ENCODE results near the gene MEGF10. TPM values are rescaled to one million over a fixed set of nuclear protein-coding genes. Genes with fewer than 3 reads are reported as not detected.

The MEGF10 gene
- total and polyA plus RNA-seq, 10 donors, result 0.02 to 2.2 (median 0.22) TPM

DNA sequence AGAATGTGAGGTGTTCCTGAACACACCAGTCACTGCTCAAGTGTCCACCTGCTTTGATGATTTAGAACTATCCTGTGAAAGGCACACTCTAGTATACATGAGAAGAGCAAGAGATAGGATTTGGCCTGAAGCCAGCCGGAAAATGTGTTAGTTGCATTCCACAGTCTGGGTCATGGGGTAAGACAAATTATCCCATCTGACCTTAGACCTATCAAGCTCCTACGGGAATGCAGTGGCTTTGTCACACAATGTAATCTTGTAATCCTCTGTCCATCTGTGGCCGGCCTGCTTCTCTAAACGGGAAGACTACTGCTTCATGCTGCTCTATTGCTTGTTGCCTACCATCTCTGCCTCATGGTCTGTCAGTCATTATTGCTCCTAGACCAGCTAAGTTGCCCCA, 134.4 kb downstream of the MEGF10 start:
- DNase-seq, result no peak
- Histone ChIP-seq H3K4me1 (no peaks in the 10 kb centered on the region), H3K36me3 (no peaks in the 10 kb centered on the region), H3K4me3 (no peak overlapping the region), H3K9me3 (no peaks in the 10 kb centered on the region), H3K27me3 (replicated peaks in 1 of 7) (no peaks in the 10 kb centered on the region), H3K27ac (no peak overlapping the region)
- 53 to 90% (median 65%) methylated on average over 4 of the region's 4 CpGs for WGBS, 5 donors
- TF ChIP-seq, protein P1, sequence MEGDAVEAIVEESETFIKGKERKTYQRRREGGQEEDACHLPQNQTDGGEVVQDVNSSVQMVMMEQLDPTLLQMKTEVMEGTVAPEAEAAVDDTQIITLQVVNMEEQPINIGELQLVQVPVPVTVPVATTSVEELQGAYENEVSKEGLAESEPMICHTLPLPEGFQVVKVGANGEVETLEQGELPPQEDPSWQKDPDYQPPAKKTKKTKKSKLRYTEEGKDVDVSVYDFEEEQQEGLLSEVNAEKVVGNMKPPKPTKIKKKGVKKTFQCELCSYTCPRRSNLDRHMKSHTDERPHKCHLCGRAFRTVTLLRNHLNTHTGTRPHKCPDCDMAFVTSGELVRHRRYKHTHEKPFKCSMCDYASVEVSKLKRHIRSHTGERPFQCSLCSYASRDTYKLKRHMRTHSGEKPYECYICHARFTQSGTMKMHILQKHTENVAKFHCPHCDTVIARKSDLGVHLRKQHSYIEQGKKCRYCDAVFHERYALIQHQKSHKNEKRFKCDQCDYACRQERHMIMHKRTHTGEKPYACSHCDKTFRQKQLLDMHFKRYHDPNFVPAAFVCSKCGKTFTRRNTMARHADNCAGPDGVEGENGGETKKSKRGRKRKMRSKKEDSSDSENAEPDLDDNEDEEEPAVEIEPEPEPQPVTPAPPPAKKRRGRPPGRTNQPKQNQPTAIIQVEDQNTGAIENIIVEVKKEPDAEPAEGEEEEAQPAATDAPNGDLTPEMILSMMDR (IDR thresholded peaks at IDR 0.05 in 8 of 11, conservative IDR thresholded peaks at IDR 0.05 in 3 of 11), result no peak
- TF ChIP-seq POLR2A (IDR thresholded peaks at IDR 0.05) (no peak), POLR2AphosphoS5 (IDR thresholded peaks at IDR 0.05) (no peak)
- intact Hi-C loops (cut with DNase I; ENCODE audit: low total_unique reads), result no loop called here

DNA sequence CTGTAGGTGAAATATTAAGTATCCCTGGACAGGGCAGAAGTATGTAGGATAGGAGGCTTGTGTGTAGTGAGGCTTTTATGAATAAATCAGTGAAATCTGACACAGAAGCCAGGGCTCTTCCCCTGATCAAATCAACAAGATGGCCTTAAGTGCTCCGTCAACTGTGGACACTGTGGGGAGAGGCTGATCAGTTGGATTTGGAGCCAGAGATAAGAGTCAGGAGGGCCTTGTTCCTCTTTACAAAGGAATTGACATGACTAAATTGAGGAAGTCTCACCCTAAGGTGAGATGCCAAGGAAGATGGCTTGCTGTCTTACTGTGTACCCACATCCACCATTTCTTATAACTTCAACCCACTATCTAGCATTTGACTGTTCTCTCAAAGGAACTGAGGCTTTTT, 135.3 kb downstream of the MEGF10 start:
- Histone ChIP-seq H3K9me3 (no peaks in the 10 kb centered on the region), H3K27me3 (replicated peaks in 1 of 7) (no peaks in the 10 kb centered on the region), H3K4me1 (no peaks in the 10 kb centered on the region), H3K27ac (no peak overlapping the region), H3K4me3 (no peak overlapping the region), H3K36me3 (no peaks in the 10 kb centered on the region)
- DNase-seq, result no peak
- intact Hi-C loops (cut with DNase I; ENCODE audit: low total_unique reads), result no loop called here
- TF ChIP-seq, protein P1 (IDR thresholded peaks at IDR 0.05 in 8 of 11, conservative IDR thresholded peaks at IDR 0.05 in 3 of 11), result no peak
- TF ChIP-seq POLR2A (IDR thresholded peaks at IDR 0.05), result no peak
- 41 to 81% (median 68%) methylated on average over 1 of the region's 1 CpG for WGBS, 5 donors

GRCh38 chr5:127426661-127427060, 136.1 kb downstream of the MEGF10 start:
- DNase-seq, result no peak
- no peak overlapping the region for H3K4me3 ChIP-seq
- H3K4me1 ChIP-seq, result no peaks in the 10 kb centered on the region
- TF ChIP-seq POLR2AphosphoS5 (IDR thresholded peaks at IDR 0.05) (no peak), POLR2A (IDR thresholded peaks at IDR 0.05) (no peak)
- TF ChIP-seq, protein P1 (IDR thresholded peaks at IDR 0.05 in 8 of 11, conservative IDR thresholded peaks at IDR 0.05 in 3 of 11), result no peak
- H3K27ac ChIP-seq, result no peak overlapping the region
- 85 to 96% (median 91%) methylated on average over 2 of the region's 2 CpGs for WGBS, 5 donors
- intact Hi-C loops (cut with DNase I; ENCODE audit: low total_unique reads), result no loop called here
- H3K36me3 ChIP-seq, result no peaks in the 10 kb centered on the region
- H3K27me3 ChIP-seq (replicated peaks in 1 of 7), result no peaks in the 10 kb centered on the region
- H3K9me3 ChIP-seq, result no peaks in the 10 kb centered on the region

- Histone ChIP-seq H3K27ac (no peak overlapping the region), H3K9me3 (no peaks in the 10 kb centered on the region), H3K27me3 (replicated peaks in 1 of 7) (no peaks in the 10 kb centered on the region), H3K4me1 (no peaks in the 10 kb centered on the region), H3K4me3 (no peak overlapping the region), H3K36me3 (no peaks in the 10 kb centered on the region)
- intact Hi-C loops (cut with DNase I; ENCODE audit: low total_unique reads), result no loop called here
- no peak for DNase-seq
- TF ChIP-seq POLR2AphosphoS5 (IDR thresholded peaks at IDR 0.05) (no peak), POLR2A (IDR thresholded peaks at IDR 0.05) (no peak)
- TF ChIP-seq, protein P1 (IDR thresholded peaks at IDR 0.05 in 8 of 11, conservative IDR thresholded peaks at IDR 0.05 in 3 of 11), result no peak
- WGBS, 5 donors, result 74 to 92% (median 83%) methylated on average over 2 of the region's 2 CpGs
Measured at GRCh38 chr5:127428276-127428675, 137.7 kb downstream of the MEGF10 start.

All from spleen (tissue), 11 donors.